GM23338 (cell line): Measurements from ENCODE around the gene SPHK1. TPM values are rescaled to one million over a fixed set of nuclear protein-coding genes. Genes with fewer than 3 reads are reported as not detected.

ENCODE experiments used
- ATAC-seq: fragments of 200-7000 bp; cut with Tn5 transposase; 3 replicates; pipeline ENCODE4 v1.9.1; 2020
- DNase-seq: peaks from one replicate; pipeline ENCODE4 v3.0.0-alpha.2; 2015; ENCODE audit warnings: low spot score
- H2AFZ ChIP-seq: fragments of 200-600 bp; sonication (generic); 2 replicates; pipeline ENCODE4 v1.8.0; 2016; ENCODE audit warnings: antibody characterized with exemption, mild to moderate bottlenecking, moderate library complexity
- H3F3A ChIP-seq: fragments of 200-600 bp; sonication (generic); replicated peaks from 2 replicates; pipeline ENCODE4 v1.8.0; 2017; ENCODE audit warnings: antibody characterized with exemption, mixed run types, low read depth
- H3K27ac ChIP-seq: fragments of 200-600 bp; sonication (generic); 2 replicates; pipeline ENCODE4 v1.6.1; 2016; ENCODE audit warnings: low read depth
- H3K27me3 ChIP-seq: fragments of 200-600 bp; sonication (generic); 2 replicates; pipeline ENCODE4 v1.8.0; 2016; ENCODE audit warnings: mild to moderate bottlenecking, mixed run types, moderate library complexity; ENCODE audit not compliant: insufficient read depth
- H3K36me3 ChIP-seq: fragments of 200-600 bp; sonication (generic); 2 replicates; pipeline ENCODE4 v1.8.0; 2016; ENCODE audit warnings: mild to moderate bottlenecking; ENCODE audit not compliant: insufficient read depth
- H3K4me1 ChIP-seq: fragments of 200-600 bp; sonication (generic); 2 replicates; pipeline ENCODE4 v1.8.0; 2016; ENCODE audit warnings: mild to moderate bottlenecking, moderate library complexity; ENCODE audit not compliant: insufficient read depth
- H3K4me2 ChIP-seq: fragments of 200-600 bp; sonication (generic); 2 replicates; pipeline ENCODE4 v1.7.1; 2017; ENCODE audit warnings: mixed run types
- H3K4me3 ChIP-seq: fragments of 200-600 bp; sonication (generic); 2 replicates; pipeline ENCODE4 v1.6.1; 2016; ENCODE audit warnings: mixed run types
- H3K79me2 ChIP-seq: fragments of 200-600 bp; sonication (generic); replicated peaks from 2 replicates; pipeline ENCODE4 v1.8.0; 2017; ENCODE audit warnings: mild to moderate bottlenecking; ENCODE audit not compliant: insufficient read depth
- H3K9me2 ChIP-seq: fragments of 200-600 bp; sonication (generic); 2 replicates; pipeline ENCODE4 v1.8.0; 2017; ENCODE audit not compliant: insufficient read depth
- H4K20me1 ChIP-seq: fragments of 200-600 bp; sonication (generic); replicated peaks from 2 replicates; pipeline ENCODE4 v1.8.0; 2017; ENCODE audit warnings: mild to moderate bottlenecking; ENCODE audit not compliant: insufficient read depth
- H3K27ac Mint-ChIP-seq: 2 replicates; pipeline ENCODE4 v1.8.0; 2020; ENCODE audit warnings: inconsistent platforms, mild to moderate bottlenecking, moderate library complexity, mixed read lengths
- H3K27me3 Mint-ChIP-seq: 3 replicates; pipeline ENCODE4 v1.8.0; 2022; ENCODE audit warnings: low read depth, mild to moderate bottlenecking, moderate library complexity, mixed read lengths, inconsistent platforms; ENCODE audit not compliant: insufficient read depth, poor library complexity
- H3K36me3 Mint-ChIP-seq: 3 replicates; pipeline ENCODE4 v1.8.0; 2021; ENCODE audit warnings: low read depth, mild to moderate bottlenecking, inconsistent platforms, moderate library complexity, mixed read lengths
- H3K4me1 Mint-ChIP-seq: 3 replicates; pipeline ENCODE4 v1.8.0; 2020; ENCODE audit warnings: mild to moderate bottlenecking, inconsistent platforms, mixed read lengths
- H3K4me3 Mint-ChIP-seq: 3 replicates; pipeline ENCODE4 v1.8.0; 2021; ENCODE audit warnings: moderate library complexity, mild to moderate bottlenecking, inconsistent platforms, mixed read lengths
- H3K9me3 Mint-ChIP-seq: 3 replicates; pipeline ENCODE4 v1.8.0; 2020; ENCODE audit warnings: moderate library complexity, mild to moderate bottlenecking, inconsistent platforms, mixed read lengths
- CREB1 ChIP-seq: fragments of 250-450 bp; sonication (Bioruptor Pico); IDR thresholded peaks from 2 replicates; pipeline ENCODE4 v1.5.0; 2020; ENCODE audit warnings: low read depth, mild to moderate bottlenecking, moderate library complexity
- EZH2 ChIP-seq: fragments of 200-600 bp; sonication (generic); IDR thresholded peaks from one replicate; pipeline ENCODE4 v1.8.0; 2017; ENCODE audit warnings: antibody characterized with exemption, mild to moderate bottlenecking, low read depth; ENCODE audit not compliant: unreplicated experiment
- EZH2phosphoT487 ChIP-seq: fragments of 200-600 bp; sonication (generic); IDR thresholded peaks from one replicate; pipeline ENCODE4 v1.8.1; 2018; ENCODE audit warnings: antibody characterized with exemption; ENCODE audit not compliant: unreplicated experiment
- JUNB ChIP-seq: IDR thresholded peaks from one replicate; pipeline ENCODE4 v1.6.1; 2016; ENCODE audit warnings: antibody characterized with exemption; ENCODE audit not compliant: unreplicated experiment
- NANOG ChIP-seq: IDR thresholded peaks from 2 replicates; pipeline ENCODE4 v1.6.1; 2016; ENCODE audit warnings: antibody characterized with exemption, borderline replicate concordance
- POLR2AphosphoS5 ChIP-seq: IDR thresholded peaks from 2 replicates; pipeline ENCODE4 v1.6.1; 2016; ENCODE audit warnings: antibody characterized with exemption, low read depth
- STAT1 ChIP-seq: IDR thresholded peaks from one replicate; pipeline ENCODE4 v1.6.1; 2016; ENCODE audit warnings: antibody characterized with exemption; ENCODE audit not compliant: unreplicated experiment
- ZNF114 ChIP-seq: fragments of 250-450 bp; sonication (Bioruptor Pico); IDR thresholded peaks from 2 replicates; pipeline ENCODE4 v1.5.0; 2020; ENCODE audit warnings: mild to moderate bottlenecking, moderate library complexity
- ZNF331 ChIP-seq: fragments of 250-450 bp; sonication (Bioruptor Pico); IDR thresholded peaks from 2 replicates; pipeline ENCODE4 v1.5.0; 2020; ENCODE audit warnings: low read depth, mild to moderate bottlenecking, moderate library complexity
- polyA plus RNA-seq: library from polyadenylated mRNA; unstranded; fragments of >200 nt; fragmentation: Nextera tagmentation; extraction: Ambion mirVana; gene quantifications from 2 replicates; pipeline ENCODE4 v1.2.1, GENCODE V29; 2016
- total RNA-seq: library from RNA; depleted of rRNA; stranded (reverse); fragments of >200 nt; shearing (Covaris generic); gene quantifications from 2 replicates; pipeline ENCODE4 v1.2.3, GENCODE V29; 2014
- TF ChIP-seq, protein P1 (sequence below), 2 experiments: fragments of 200-600 bp in 1 of 2; sonication (generic) in 1 of 2; conservative IDR thresholded peaks; 2 replicates each; pipeline versions ENCODE4 v1.5.1 to v1.6.1; 2016 to 2017; ENCODE audit warnings: antibody characterized with exemption in 2 of 2, low read depth in 2 of 2, mild to moderate bottlenecking in 2 of 2, moderate library complexity in 1 of 2
- TF ChIP-seq, protein P2 (sequence below): IDR thresholded peaks from 2 replicates; pipeline ENCODE4 v1.6.1; 2016; ENCODE audit warnings: antibody characterized with exemption
- TF ChIP-seq, protein P3 (sequence below): IDR thresholded peaks from one replicate; pipeline ENCODE4 v1.6.1; 2018; ENCODE audit warnings: antibody characterized with exemption; ENCODE audit not compliant: unreplicated experiment
- TF ChIP-seq, protein P4 (sequence below): fragments of 250-450 bp; sonication (Bioruptor Pico); IDR thresholded peaks from 2 replicates; pipeline ENCODE4 v1.5.0; 2020; ENCODE audit warnings: mild to moderate bottlenecking, moderate library complexity

SPHK1 gene
- total and polyA plus RNA-seq, 2 experiments from 2014 or later: 1.3 to 3.2 TPM

DNA sequence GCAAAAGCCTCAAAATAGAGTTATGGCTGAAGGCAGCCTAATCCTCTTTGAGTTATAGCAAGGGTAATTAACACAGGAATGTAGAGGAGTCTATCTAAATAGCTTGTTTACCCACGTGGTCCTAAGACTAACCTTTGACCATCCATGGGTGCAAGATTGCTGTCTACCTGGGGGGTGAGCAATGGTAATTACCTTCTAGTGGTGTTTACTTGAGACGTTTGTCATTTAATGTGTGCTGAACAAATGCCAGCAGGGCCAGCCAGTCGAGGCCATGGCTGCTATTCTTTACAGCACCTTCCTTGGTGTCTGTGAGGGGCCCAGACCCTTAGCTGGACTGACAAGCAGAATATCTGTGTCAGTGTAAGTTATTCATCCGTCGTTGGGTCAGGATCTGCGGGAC is 16.8 kb upstream of the SPHK1 start:
- Mint-ChIP-seq H3K36me3 (no peaks in the 10 kb centered on the region), H3K27me3 (peaks cover 8% of the 10 kb centered on the region), H3K4me1 (peaks cover 21% of the 10 kb centered on the region), H3K27ac (0 out of 2 replicates have a peak overlapping the region, but pooled peaks have one; percentile 80), H3K9me3 (no peaks in the 10 kb centered on the region), H3K4me3 (no peak overlapping the region)
- Histone ChIP-seq H3K27me3 (no peaks in the 10 kb centered on the region), H3K79me2 (no peaks in the 10 kb centered on the region), H3K4me3 (no peak overlapping the region), H4K20me1 (no peaks in the 10 kb centered on the region), H3K4me2 (no peak overlapping the region), H3F3A (0 out of 2 replicates have a peak, but pooled peaks cover 4% of the 10 kb centered on the region), H3K4me1 (peaks cover 14% of the 10 kb centered on the region), H3K27ac (0 out of 2 replicates have a peak overlapping the region, but pooled peaks have one; percentile 50), H3K36me3 (no peaks in the 10 kb centered on the region), H2AFZ (no peak overlapping the region), H3K9me2 (no peaks in the 10 kb centered on the region)
- ATAC-seq (no peak), DNase-seq (no peak)
- no peak for TF ChIP-seq JUNB
- TF ChIP-seq STAT1: no peak
- TF ChIP-seq NANOG: no peak
- TF ChIP-seq, protein P1, sequence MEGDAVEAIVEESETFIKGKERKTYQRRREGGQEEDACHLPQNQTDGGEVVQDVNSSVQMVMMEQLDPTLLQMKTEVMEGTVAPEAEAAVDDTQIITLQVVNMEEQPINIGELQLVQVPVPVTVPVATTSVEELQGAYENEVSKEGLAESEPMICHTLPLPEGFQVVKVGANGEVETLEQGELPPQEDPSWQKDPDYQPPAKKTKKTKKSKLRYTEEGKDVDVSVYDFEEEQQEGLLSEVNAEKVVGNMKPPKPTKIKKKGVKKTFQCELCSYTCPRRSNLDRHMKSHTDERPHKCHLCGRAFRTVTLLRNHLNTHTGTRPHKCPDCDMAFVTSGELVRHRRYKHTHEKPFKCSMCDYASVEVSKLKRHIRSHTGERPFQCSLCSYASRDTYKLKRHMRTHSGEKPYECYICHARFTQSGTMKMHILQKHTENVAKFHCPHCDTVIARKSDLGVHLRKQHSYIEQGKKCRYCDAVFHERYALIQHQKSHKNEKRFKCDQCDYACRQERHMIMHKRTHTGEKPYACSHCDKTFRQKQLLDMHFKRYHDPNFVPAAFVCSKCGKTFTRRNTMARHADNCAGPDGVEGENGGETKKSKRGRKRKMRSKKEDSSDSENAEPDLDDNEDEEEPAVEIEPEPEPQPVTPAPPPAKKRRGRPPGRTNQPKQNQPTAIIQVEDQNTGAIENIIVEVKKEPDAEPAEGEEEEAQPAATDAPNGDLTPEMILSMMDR (conservative IDR thresholded peaks at IDR 0.05; ENCODE audit: low read depth in 2 of 2): no peak
- no peak for TF ChIP-seq ZNF331 (CRISPR knock-in tag)
- TF ChIP-seq, protein P2, sequence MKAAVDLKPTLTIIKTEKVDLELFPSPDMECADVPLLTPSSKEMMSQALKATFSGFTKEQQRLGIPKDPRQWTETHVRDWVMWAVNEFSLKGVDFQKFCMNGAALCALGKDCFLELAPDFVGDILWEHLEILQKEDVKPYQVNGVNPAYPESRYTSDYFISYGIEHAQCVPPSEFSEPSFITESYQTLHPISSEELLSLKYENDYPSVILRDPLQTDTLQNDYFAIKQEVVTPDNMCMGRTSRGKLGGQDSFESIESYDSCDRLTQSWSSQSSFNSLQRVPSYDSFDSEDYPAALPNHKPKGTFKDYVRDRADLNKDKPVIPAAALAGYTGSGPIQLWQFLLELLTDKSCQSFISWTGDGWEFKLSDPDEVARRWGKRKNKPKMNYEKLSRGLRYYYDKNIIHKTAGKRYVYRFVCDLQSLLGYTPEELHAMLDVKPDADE: no peak
- TF ChIP-seq POLR2AphosphoS5: no peak
- TF ChIP-seq, protein P3, sequence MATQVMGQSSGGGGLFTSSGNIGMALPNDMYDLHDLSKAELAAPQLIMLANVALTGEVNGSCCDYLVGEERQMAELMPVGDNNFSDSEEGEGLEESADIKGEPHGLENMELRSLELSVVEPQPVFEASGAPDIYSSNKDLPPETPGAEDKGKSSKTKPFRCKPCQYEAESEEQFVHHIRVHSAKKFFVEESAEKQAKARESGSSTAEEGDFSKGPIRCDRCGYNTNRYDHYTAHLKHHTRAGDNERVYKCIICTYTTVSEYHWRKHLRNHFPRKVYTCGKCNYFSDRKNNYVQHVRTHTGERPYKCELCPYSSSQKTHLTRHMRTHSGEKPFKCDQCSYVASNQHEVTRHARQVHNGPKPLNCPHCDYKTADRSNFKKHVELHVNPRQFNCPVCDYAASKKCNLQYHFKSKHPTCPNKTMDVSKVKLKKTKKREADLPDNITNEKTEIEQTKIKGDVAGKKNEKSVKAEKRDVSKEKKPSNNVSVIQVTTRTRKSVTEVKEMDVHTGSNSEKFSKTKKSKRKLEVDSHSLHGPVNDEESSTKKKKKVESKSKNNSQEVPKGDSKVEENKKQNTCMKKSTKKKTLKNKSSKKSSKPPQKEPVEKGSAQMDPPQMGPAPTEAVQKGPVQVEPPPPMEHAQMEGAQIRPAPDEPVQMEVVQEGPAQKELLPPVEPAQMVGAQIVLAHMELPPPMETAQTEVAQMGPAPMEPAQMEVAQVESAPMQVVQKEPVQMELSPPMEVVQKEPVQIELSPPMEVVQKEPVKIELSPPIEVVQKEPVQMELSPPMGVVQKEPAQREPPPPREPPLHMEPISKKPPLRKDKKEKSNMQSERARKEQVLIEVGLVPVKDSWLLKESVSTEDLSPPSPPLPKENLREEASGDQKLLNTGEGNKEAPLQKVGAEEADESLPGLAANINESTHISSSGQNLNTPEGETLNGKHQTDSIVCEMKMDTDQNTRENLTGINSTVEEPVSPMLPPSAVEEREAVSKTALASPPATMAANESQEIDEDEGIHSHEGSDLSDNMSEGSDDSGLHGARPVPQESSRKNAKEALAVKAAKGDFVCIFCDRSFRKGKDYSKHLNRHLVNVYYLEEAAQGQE: no peak
- no peak for TF ChIP-seq EZH2phosphoT487
- TF ChIP-seq CREB1: no peak
- TF ChIP-seq, protein P4, sequence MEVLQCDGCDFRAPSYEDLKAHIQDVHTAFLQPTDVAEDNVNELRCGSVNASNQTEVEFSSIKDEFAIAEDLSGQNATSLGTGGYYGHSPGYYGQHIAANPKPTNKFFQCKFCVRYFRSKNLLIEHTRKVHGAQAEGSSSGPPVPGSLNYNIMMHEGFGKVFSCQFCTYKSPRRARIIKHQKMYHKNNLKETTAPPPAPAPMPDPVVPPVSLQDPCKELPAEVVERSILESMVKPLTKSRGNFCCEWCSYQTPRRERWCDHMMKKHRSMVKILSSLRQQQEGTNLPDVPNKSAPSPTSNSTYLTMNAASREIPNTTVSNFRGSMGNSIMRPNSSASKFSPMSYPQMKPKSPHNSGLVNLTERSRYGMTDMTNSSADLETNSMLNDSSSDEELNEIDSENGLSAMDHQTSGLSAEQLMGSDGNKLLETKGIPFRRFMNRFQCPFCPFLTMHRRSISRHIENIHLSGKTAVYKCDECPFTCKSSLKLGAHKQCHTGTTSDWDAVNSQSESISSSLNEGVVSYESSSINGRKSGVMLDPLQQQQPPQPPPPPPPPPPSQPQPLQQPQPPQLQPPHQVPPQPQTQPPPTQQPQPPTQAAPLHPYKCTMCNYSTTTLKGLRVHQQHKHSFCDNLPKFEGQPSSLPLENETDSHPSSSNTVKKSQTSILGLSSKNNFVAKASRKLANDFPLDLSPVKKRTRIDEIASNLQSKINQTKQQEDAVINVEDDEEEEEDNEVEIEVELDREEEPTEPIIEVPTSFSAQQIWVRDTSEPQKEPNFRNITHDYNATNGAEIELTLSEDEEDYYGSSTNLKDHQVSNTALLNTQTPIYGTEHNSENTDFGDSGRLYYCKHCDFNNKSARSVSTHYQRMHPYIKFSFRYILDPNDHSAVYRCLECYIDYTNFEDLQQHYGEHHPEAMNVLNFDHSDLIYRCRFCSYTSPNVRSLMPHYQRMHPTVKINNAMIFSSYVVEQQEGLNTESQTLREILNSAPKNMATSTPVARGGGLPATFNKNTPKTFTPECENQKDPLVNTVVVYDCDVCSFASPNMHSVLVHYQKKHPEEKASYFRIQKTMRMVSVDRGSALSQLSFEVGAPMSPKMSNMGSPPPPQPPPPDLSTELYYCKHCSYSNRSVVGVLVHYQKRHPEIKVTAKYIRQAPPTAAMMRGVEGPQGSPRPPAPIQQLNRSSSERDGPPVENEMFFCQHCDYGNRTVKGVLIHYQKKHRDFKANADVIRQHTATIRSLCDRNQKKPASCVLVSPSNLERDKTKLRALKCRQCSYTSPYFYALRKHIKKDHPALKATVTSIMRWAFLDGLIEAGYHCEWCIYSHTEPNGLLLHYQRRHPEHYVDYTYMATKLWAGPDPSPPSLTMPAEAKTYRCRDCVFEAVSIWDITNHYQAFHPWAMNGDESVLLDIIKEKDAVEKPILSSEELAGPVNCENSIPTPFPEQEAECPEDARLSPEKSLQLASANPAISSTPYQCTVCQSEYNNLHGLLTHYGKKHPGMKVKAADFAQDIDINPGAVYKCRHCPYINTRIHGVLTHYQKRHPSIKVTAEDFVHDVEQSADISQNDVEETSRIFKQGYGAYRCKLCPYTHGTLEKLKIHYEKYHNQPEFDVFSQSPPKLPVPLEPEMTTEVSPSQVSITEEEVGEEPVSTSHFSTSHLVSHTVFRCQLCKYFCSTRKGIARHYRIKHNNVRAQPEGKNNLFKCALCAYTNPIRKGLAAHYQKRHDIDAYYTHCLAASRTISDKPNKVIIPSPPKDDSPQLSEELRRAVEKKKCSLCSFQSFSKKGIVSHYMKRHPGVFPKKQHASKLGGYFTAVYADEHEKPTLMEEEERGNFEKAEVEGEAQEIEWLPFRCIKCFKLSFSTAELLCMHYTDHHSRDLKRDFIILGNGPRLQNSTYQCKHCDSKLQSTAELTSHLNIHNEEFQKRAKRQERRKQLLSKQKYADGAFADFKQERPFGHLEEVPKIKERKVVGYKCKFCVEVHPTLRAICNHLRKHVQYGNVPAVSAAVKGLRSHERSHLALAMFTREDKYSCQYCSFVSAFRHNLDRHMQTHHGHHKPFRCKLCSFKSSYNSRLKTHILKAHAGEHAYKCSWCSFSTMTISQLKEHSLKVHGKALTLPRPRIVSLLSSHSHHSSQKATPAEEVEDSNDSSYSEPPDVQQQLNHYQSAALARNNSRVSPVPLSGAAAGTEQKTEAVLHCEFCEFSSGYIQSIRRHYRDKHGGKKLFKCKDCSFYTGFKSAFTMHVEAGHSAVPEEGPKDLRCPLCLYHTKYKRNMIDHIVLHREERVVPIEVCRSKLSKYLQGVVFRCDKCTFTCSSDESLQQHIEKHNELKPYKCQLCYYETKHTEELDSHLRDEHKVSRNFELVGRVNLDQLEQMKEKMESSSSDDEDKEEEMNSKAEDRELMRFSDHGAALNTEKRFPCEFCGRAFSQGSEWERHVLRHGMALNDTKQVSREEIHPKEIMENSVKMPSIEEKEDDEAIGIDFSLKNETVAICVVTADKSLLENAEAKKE: no peak
- no peak for TF ChIP-seq EZH2
- TF ChIP-seq ZNF114 (CRISPR knock-in tag): no peak
